Gastroesophageal sphincter (tissue), 3 donors: ENCODE data around the gene MED31.
"Not testable (repeated sequence)": the region's sequence is repeated elsewhere in the genome, so short reads cannot be mapped to it uniquely, and the experiment has no call there.

Experiments
- CTCF ChIP-seq, 4 experiments: fragments of 200-600 bp in 2 of 4; fragments of 450-650 bp in 2 of 4; sonication (generic) in 1 of 4; IDR thresholded peaks; one replicate each; pipeline ENCODE4 v1.5.1; 2017 to 2019; ENCODE audit warnings: antibody characterized with exemption in 4 of 4, mild to moderate bottlenecking in 2 of 4, moderate library complexity in 2 of 4
- EP300 ChIP-seq: sonication (generic); formaldehyde crosslinking; IDR thresholded peaks from one replicate; pipeline ENCODE4 v1.6.1; 2017; ENCODE audit warnings: antibody characterized with exemption, mild to moderate bottlenecking
- POLR2A ChIP-seq, 2 donors: fragments of 450-650 bp; IDR thresholded peaks; one replicate each; pipeline ENCODE4 v1.6.1; 2017; ENCODE audit warnings: antibody characterized with exemption in 2 of 2, mild to moderate bottlenecking in 2 of 2, moderate library complexity in 1 of 2
- POLR2AphosphoS5 ChIP-seq: sonication (generic); formaldehyde crosslinking; IDR thresholded peaks from one replicate; pipeline ENCODE4 v1.6.1; 2017; ENCODE audit warnings: antibody characterized with exemption

GRCh38 chr17:6663200-6663599 lies 11.8 kb upstream of the MED31 start:
- TF ChIP-seq POLR2A (IDR thresholded peaks at IDR 0.05); CTCF (IDR thresholded peaks at IDR 0.05); POLR2AphosphoS5; EP300: not testable (repeated sequence)
